ENCODE measurements around the gene GPR78.

GPR78 gene

GRCh38 chr4:8580321-8581093 is at the start of gene GPR78:
TSS of gene GPR78 (plus strand) at chr4:8580392. CDS start at chr4:8580983, 591 bp downstream.
- peak; percentile 14 to 33 for DNase-seq (ENCODE audit: low read depth in 2 of 2)

- DNase-seq (ENCODE audit: low read depth in 2 of 2) = no peak
These were observed 47.9 kb upstream of the GPR78 start for GRCh38 chr4:8532245-8532781.

- no peak for DNase-seq (ENCODE audit: low read depth in 2 of 2)
These were observed 46.8 kb upstream of the GPR78 start for GRCh38 chr4:8533274-8533865.

- DNase-seq (ENCODE audit: low read depth in 2 of 2) = no peak
These were observed 46.1 kb upstream of the GPR78 start for GRCh38 chr4:8534129-8534528.

GRCh38 chr4:8534611-8535010 is 45.6 kb upstream of the GPR78 start:
- no peak for DNase-seq (ENCODE audit: low read depth in 2 of 2)

- no peak for DNase-seq (ENCODE audit: low read depth in 2 of 2)
These were observed 43.7 kb upstream of the GPR78 start for GRCh38 chr4:8536467-8536866.

GRCh38 chr4:8537041-8537461 is 43.1 kb upstream of the GPR78 start:
- DNase-seq (ENCODE audit: low read depth in 2 of 2) = no peak

GRCh38 chr4:8538076-8538702 is 42.0 kb upstream of the GPR78 start:
- DNase-seq (ENCODE audit: low read depth in 2 of 2) = no peak

- DNase-seq (ENCODE audit: low read depth in 2 of 2) = no peak
These were observed 41.3 kb upstream of the GPR78 start for GRCh38 chr4:8538703-8539567.

GRCh38 chr4:8539661-8540060 is 40.5 kb upstream of the GPR78 start:
- no peak for DNase-seq (ENCODE audit: low read depth in 2 of 2)

- no peak for DNase-seq (ENCODE audit: low read depth in 2 of 2)
These were observed 40.1 kb upstream of the GPR78 start for GRCh38 chr4:8540072-8540471.

- DNase-seq (ENCODE audit: low read depth in 2 of 2) = no peak
These were observed 39.6 kb upstream of the GPR78 start for GRCh38 chr4:8540586-8540985.

- DNase-seq (ENCODE audit: low read depth in 2 of 2) = no peak
These were observed 39.2 kb upstream of the GPR78 start for GRCh38 chr4:8540991-8541390.

GRCh38 chr4:8541981-8542715 is 38.0 kb upstream of the GPR78 start:
- no peak for DNase-seq (ENCODE audit: low read depth in 2 of 2)

- DNase-seq (ENCODE audit: low read depth in 2 of 2) = no peak
These were observed 37.2 kb upstream of the GPR78 start for GRCh38 chr4:8542776-8543525.

- DNase-seq (ENCODE audit: low read depth in 2 of 2) = no peak
These were observed 36.6 kb upstream of the GPR78 start for GRCh38 chr4:8543623-8544022.

GRCh38 chr4:8544282-8544681 is 35.9 kb upstream of the GPR78 start:
- DNase-seq (ENCODE audit: low read depth in 2 of 2) = no peak

- no peak for DNase-seq (ENCODE audit: low read depth in 2 of 2)
These were observed 35.3 kb upstream of the GPR78 start for GRCh38 chr4:8544741-8545438.

GRCh38 chr4:8545439-8545765 is 34.8 kb upstream of the GPR78 start:
- no peak for DNase-seq (ENCODE audit: low read depth in 2 of 2)

GRCh38 chr4:8546766-8547107 is 33.5 kb upstream of the GPR78 start:
- no peak for DNase-seq (ENCODE audit: low read depth in 2 of 2)
